Endothelial cell of umbilical vein (primary cell): ENCODE measurements around the gene SUGCT. TPM values are rescaled to one million over a fixed set of nuclear protein-coding genes. Genes with fewer than 3 reads are reported as not detected.

ENCODE experiments used
- BruUV-seq: library from RNA; stranded (reverse); fragments of 400-500 nt; replicated peaks from 2 replicates; lab custom pipeline; 2021; lab: Mats Ljungman, UMichigan
- CTCF ChIA-PET: fragments of 300-600, 350-600 bp; sonication (Branson Sonifier 250); formaldehyde crosslinking; loops from one replicate; lab custom pipeline; 2021; ENCODE audit warnings: antibody characterized with exemption, inconsistent platforms; lab: Charles Lee
- POLR2A ChIA-PET: fragments of 300-600, 350-600 bp; sonication (Branson Sonifier 250); formaldehyde crosslinking; loops from one replicate; lab custom pipeline; 2021; ENCODE audit warnings: antibody characterized with exemption, inconsistent platforms; lab: Charles Lee
- DNase-seq: peaks from one replicate; pipeline ENCODE4 v3.0.0-alpha.2; 2011; ENCODE audit warnings: low read depth, low spot score
- FAIRE-seq: peaks from 2 replicates; lab custom pipeline; 2011; peaks lifted over from hg19 to GRCh38; lab: Jason Lieb, UNC
- H2AFZ ChIP-seq: 2 replicates; pipeline ENCODE4 v1.6.0; 2012; ENCODE audit warnings: low read depth, low read length, control low read depth, inconsistent platforms
- H3K27ac ChIP-seq: 2 replicates; pipeline ENCODE4 v1.5.1; 2011; ENCODE audit warnings: low read depth, mild to moderate bottlenecking, control low read depth, low read length, moderate library complexity; ENCODE audit not compliant: insufficient read depth
- H3K27me3 ChIP-seq, 2 experiments: 2 replicates each; pipeline versions ENCODE4 v1.6.0 to v1.6.1; 2011; ENCODE audit warnings: low read length in 2 of 2, mixed read lengths in 1 of 2; ENCODE audit not compliant: control insufficient read depth in 2 of 2, insufficient read depth in 2 of 2
- H3K36me3 ChIP-seq, 2 experiments: 2 replicates in 1 of 2; 3 replicates in 1 of 2; pipeline ENCODE4 v1.5.1; 2011; ENCODE audit warnings: low read length in 2 of 2, mild to moderate bottlenecking in 1 of 2, moderate library complexity in 1 of 2; ENCODE audit not compliant: control insufficient read depth in 2 of 2, insufficient read depth in 2 of 2; ENCODE audit errors: extremely low read depth in 1 of 2
- H3K4me1 ChIP-seq: 3 replicates; pipeline ENCODE4 v1.5.1; 2011; ENCODE audit warnings: mild to moderate bottlenecking, low read length; ENCODE audit not compliant: control insufficient read depth, insufficient read depth; ENCODE audit errors: extremely low read depth
- H3K4me2 ChIP-seq: 2 replicates; pipeline ENCODE4 v1.6.1; 2011; ENCODE audit warnings: low read length, control low read depth, mixed read lengths; ENCODE audit not compliant: insufficient read depth
- H3K4me3 ChIP-seq, 3 experiments: fragments of 200-600 bp in 1 of 3; sonication (generic), shearing (Covaris generic) in 1 of 3; replicated peaks in 1 of 3; 2 replicates each; pipeline ENCODE4 v1.5.1; 2011 to 2016; ENCODE audit warnings: control low read depth in 3 of 3, low read length in 3 of 3, mild to moderate bottlenecking in 2 of 3, inconsistent platforms in 1 of 3, low read depth in 1 of 3, moderate library complexity in 1 of 3; ENCODE audit not compliant: insufficient read depth in 1 of 3
- H3K79me2 ChIP-seq: 2 replicates; pipeline ENCODE4 v1.6.0; 2012; ENCODE audit warnings: low read length, inconsistent platforms; ENCODE audit not compliant: control insufficient read depth, insufficient read depth
- H3K9ac ChIP-seq: replicated peaks from 2 replicates; pipeline ENCODE3; 2011; ENCODE audit warnings: low read length, control low read depth; ENCODE audit not compliant: insufficient read depth; ENCODE audit errors: extremely low read depth
- H3K9me1 ChIP-seq: replicated peaks from 3 replicates; pipeline ENCODE4 v1.6.0; 2011; ENCODE audit warnings: mild to moderate bottlenecking, low read length; ENCODE audit not compliant: control insufficient read depth, insufficient read depth; ENCODE audit errors: extremely low read depth
- H3K9me3 ChIP-seq: replicated peaks from 2 replicates; pipeline ENCODE4 v1.5.1; 2012; ENCODE audit warnings: low read length, inconsistent platforms; ENCODE audit not compliant: control insufficient read depth, insufficient read depth
- H4K20me1 ChIP-seq: replicated peaks from 2 replicates; pipeline ENCODE3; 2011; ENCODE audit warnings: mild to moderate bottlenecking, low read length; ENCODE audit not compliant: control insufficient read depth, insufficient read depth; ENCODE audit errors: extremely low read depth
- CTCF ChIP-seq, 2 donors: IDR thresholded peaks; 1 replicate in 1 of 2; 2 replicates in 1 of 2; pipeline ENCODE4 v1.5.1; 2011; ENCODE audit warnings: low read length in 2 of 2, mild to moderate bottlenecking in 2 of 2, moderate library complexity in 2 of 2, control low read depth in 1 of 2, inconsistent platforms in 1 of 2, low read depth in 1 of 2; ENCODE audit not compliant: insufficient read depth in 1 of 2; ENCODE audit errors: extremely low read depth in 1 of 2
- FOS ChIP-seq: IDR thresholded peaks from 2 replicates; pipeline ENCODE4 v1.6.1; 2011; ENCODE audit warnings: mild to moderate bottlenecking, low read length, moderate library complexity, borderline replicate concordance; ENCODE audit not compliant: insufficient read depth
- JUN ChIP-seq: IDR thresholded peaks from 2 replicates; pipeline ENCODE4 v1.6.1; 2011; ENCODE audit warnings: borderline replicate concordance, low read depth; ENCODE audit not compliant: insufficient read length, insufficient read depth
- MAX ChIP-seq: IDR thresholded peaks from 2 replicates; pipeline ENCODE4 v1.6.1; 2011; ENCODE audit not compliant: insufficient read depth, insufficient read length
- POLR2AphosphoS5 ChIP-seq: IDR thresholded peaks from 2 replicates; pipeline ENCODE4 v1.6.1; 2012; ENCODE audit warnings: low read depth, mild to moderate bottlenecking, control low read depth, low read length, moderate library complexity; ENCODE audit not compliant: insufficient read depth
- dilution Hi-C: fragments of 300-500 bp; cut with MboI; formaldehyde crosslinking; loops from one replicate; pipeline ENCODE4 v1.15.0; 2019; ENCODE audit warnings: low sequenced_read_pairs; ENCODE audit not compliant: extremely low pct_ligation_motif_present
- intact Hi-C: fragments of 100-400 bp; cut with micrococcal nuclease; formaldehyde crosslinking; loops from one replicate; pipeline ENCODE4 v1.10.0; 2022
- polyA plus RNA-seq, 4 experiments: library from polyadenylated mRNA; depleted of rRNA in 3 of 4; stranded (reverse) in 3 of 4; unstranded in 1 of 4; fragments of >200 nt; gene quantifications; 2 replicates each; pipeline versions ENCODE4 v1.2.1 to v1.2.3, GENCODE V29; 2011 to 2012; ENCODE audit warnings: missing spikeins in 1 of 4
- total RNA-seq: library from RNA; stranded (reverse); gene quantifications from 2 replicates; pipeline ENCODE4 v1.2.3, GENCODE V29; 2021

Gene SUGCT
- total and polyA plus RNA-seq, 2 donors (not counting 3 experiments of a cell fraction or from before 2014, with no cell fraction given) = 1.2 to 1.4 TPM

DNA sequence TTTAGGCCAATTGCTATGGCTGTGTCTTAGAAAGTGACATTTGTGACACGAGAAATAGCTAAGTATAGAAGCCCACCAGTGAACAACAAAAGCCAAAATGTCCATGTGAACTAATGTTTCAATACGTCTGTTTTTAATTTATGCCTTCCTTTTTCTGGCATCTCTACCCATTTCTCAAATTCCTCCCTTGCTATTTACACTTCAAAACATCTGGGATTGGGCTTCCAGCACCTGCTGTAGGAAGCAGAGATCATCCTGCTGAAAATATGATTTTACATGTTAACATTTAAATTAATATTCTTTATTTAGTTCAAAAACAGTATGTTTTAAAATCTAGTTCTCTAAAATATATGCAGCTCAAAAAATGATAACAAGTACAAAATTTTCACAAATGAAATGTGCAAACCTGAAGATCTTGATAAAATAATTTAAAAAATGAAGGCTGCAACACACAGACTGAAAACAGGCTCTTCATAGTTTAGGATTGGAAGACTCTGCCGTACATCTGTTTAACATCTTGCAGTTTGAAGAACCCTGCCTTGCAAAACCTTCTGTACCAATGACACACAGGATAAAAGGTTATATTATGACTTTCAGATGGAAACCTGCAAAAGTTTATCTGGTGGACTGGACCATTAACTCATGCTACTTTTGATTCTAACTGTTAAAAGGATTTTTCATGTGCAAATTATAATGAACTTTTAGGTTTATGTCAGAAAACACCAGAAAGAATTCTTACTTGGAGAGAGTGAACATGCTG is 408.4 kb downstream of the SUGCT start:
- no peak overlapping the region for H3K4me2 ChIP-seq
- H3K4me1 ChIP-seq = no peaks in the 10 kb centered on the region
- FAIRE-seq = no peak

More for the DNA sequence above, 408.4 kb downstream of the SUGCT start:
- no peak overlapping the region for H3K9ac ChIP-seq
- H3K36me3 ChIP-seq = no peaks in the 10 kb centered on the region
- H3K4me3 ChIP-seq = no peak overlapping the region
- H4K20me1 ChIP-seq = no peaks in the 10 kb centered on the region
- H3K27me3 ChIP-seq = no peaks in the 10 kb centered on the region
- no peak for DNase-seq
- dilution Hi-C loops = no loop called here
- H2AFZ ChIP-seq = no peak overlapping the region
- H3K9me3 ChIP-seq = no peaks in the 10 kb centered on the region
- CTCF ChIA-PET = interaction anchor here (1.3 kb wide), 1 partner anchor 30 kb away, joined by 3 read pairs; no protein-coding TSS in a partner anchor
- no peak overlapping the region for H3K27ac ChIP-seq
- POLR2A ChIA-PET = interaction anchor here (0.6 kb wide), 1 partner anchor 234 kb away, joined by 3 read pairs; no protein-coding TSS in a partner anchor
- TF ChIP-seq JUN (no peak), FOS (no peak), POLR2AphosphoS5 (no peak), MAX (no peak), CTCF (IDR thresholded peaks at IDR 0.05; ENCODE audit: extremely low read depth in 1 of 2, insufficient read depth in 1 of 2, low read depth in 1 of 2, low read length in 2 of 2) (no peak)
- BruUV-seq = no TSS peak
- no peaks in the 10 kb centered on the region for H3K79me2 ChIP-seq
- intact Hi-C loops = no loop called here
- H3K9me1 ChIP-seq = no peaks in the 10 kb centered on the region
